ENCODE data around the gene SECISBP2L. TPM values are rescaled to one million over a fixed set of nuclear protein-coding genes. Genes with fewer than 3 reads are reported as not detected.

The SECISBP2L gene
- total RNA-seq, 1 experiment from 2014 or later, result 12.3 TPM

GRCh38 chr15:49024840-49025239 is 21.4 kb downstream of the SECISBP2L start:
- no peak for DNase-seq (ENCODE audit: low spot score)
- in situ Hi-C loops (cut with HindIII; ENCODE audit: low sequenced_read_pairs), result no loop called here

GRCh38 chr15:49023354-49023753 is 22.9 kb downstream of the SECISBP2L start:
- DNase-seq (ENCODE audit: low spot score), result no peak
- in situ Hi-C loops (cut with HindIII; ENCODE audit: low sequenced_read_pairs), result no loop called here

GRCh38 chr15:49015896-49016295 is 30.4 kb downstream of the SECISBP2L start:
- no peak for DNase-seq (ENCODE audit: low spot score)
- in situ Hi-C loops (cut with HindIII; ENCODE audit: low sequenced_read_pairs), result no loop called here

GRCh38 chr15:48999314-48999713 is 46.9 kb downstream of the SECISBP2L start:
- in situ Hi-C loops (cut with HindIII; ENCODE audit: low sequenced_read_pairs), result no loop called here
- no peak for DNase-seq (ENCODE audit: low spot score)

- DNase-seq (ENCODE audit: low spot score), result no peak
- in situ Hi-C loops (cut with HindIII; ENCODE audit: low sequenced_read_pairs), result no loop called here
These were observed 50.0 kb downstream of the SECISBP2L start for GRCh38 chr15:48996276-48996675.

- in situ Hi-C loops (cut with HindIII; ENCODE audit: low sequenced_read_pairs), result no loop called here
- DNase-seq (ENCODE audit: low spot score), result no peak
These were observed 52.9 kb downstream of the SECISBP2L start for GRCh38 chr15:48993380-48993779.

- in situ Hi-C loops (cut with HindIII; ENCODE audit: low sequenced_read_pairs), result no loop called here
- DNase-seq (ENCODE audit: low spot score), result no peak
These were observed 53.7 kb downstream of the SECISBP2L start for GRCh38 chr15:48992545-48992944.

- DNase-seq (ENCODE audit: low spot score), result no peak
- in situ Hi-C loops (cut with HindIII; ENCODE audit: low sequenced_read_pairs), result no loop called here
These were observed 54.1 kb downstream of the SECISBP2L start for GRCh38 chr15:48992096-48992495.

- no peak for DNase-seq (ENCODE audit: low spot score)
- in situ Hi-C loops (cut with HindIII; ENCODE audit: low sequenced_read_pairs), result no loop called here
These were observed 57.1 kb downstream of the SECISBP2L start for GRCh38 chr15:48989170-48989569.

- in situ Hi-C loops (cut with HindIII; ENCODE audit: low sequenced_read_pairs), result no loop called here
- DNase-seq (ENCODE audit: low spot score), result no peak
These were observed 59.1 kb downstream of the SECISBP2L start for GRCh38 chr15:48987142-48987541.

GRCh38 chr15:48986240-48986639 is 60.0 kb downstream of the SECISBP2L start:
- in situ Hi-C loops (cut with HindIII; ENCODE audit: low sequenced_read_pairs), result no loop called here
- DNase-seq (ENCODE audit: low spot score), result no peak

- no peak for DNase-seq (ENCODE audit: low spot score)
- in situ Hi-C loops (cut with HindIII; ENCODE audit: low sequenced_read_pairs), result no loop called here
These were observed 60.7 kb downstream of the SECISBP2L start for GRCh38 chr15:48985516-48985915.

- DNase-seq (ENCODE audit: low spot score), result no peak
- in situ Hi-C loops (cut with HindIII; ENCODE audit: low sequenced_read_pairs), result no loop called here
These were observed 61.4 kb downstream of the SECISBP2L start for GRCh38 chr15:48984811-48985352.

- in situ Hi-C loops (cut with HindIII; ENCODE audit: low sequenced_read_pairs), result no loop called here
- no peak for DNase-seq (ENCODE audit: low spot score)
These were observed 62.1 kb downstream of the SECISBP2L start for GRCh38 chr15:48984021-48984710.

- in situ Hi-C loops (cut with HindIII; ENCODE audit: low sequenced_read_pairs), result no loop called here
These were observed 62.9 kb downstream of the SECISBP2L start for GRCh38 chr15:48983300-48983699.

GRCh38 chr15:48981941-48982340 is 64.3 kb downstream of the SECISBP2L start:
- no peak for DNase-seq (ENCODE audit: low spot score)
- in situ Hi-C loops (cut with HindIII; ENCODE audit: low sequenced_read_pairs), result no loop called here

More at GRCh38 chr15:48983300-48983699, 62.9 kb downstream of the SECISBP2L start:
- DNase-seq (ENCODE audit: low spot score), result no peak

GRCh38 chr15:48978638-48979037 is 67.6 kb downstream of the SECISBP2L start:
- in situ Hi-C loops (cut with HindIII; ENCODE audit: low sequenced_read_pairs), result no loop called here
- no peak for DNase-seq (ENCODE audit: low spot score)

GRCh38 chr15:48976444-48977088 is 69.7 kb downstream of the SECISBP2L start:
- in situ Hi-C loops (cut with HindIII; ENCODE audit: low sequenced_read_pairs), result no loop called here
- no peak for DNase-seq (ENCODE audit: low spot score)

GRCh38 chr15:48975472-48976419 is 70.5 kb downstream of the SECISBP2L start:
- peak; percentile 82 for DNase-seq (ENCODE audit: low spot score)
- in situ Hi-C loops (cut with HindIII; ENCODE audit: low sequenced_read_pairs), result no loop called here

GRCh38 chr15:48974882-48975281 is 71.4 kb downstream of the SECISBP2L start:
- in situ Hi-C loops (cut with HindIII; ENCODE audit: low sequenced_read_pairs), result no loop called here
- peak; percentile 31 for DNase-seq (ENCODE audit: low spot score)

Measured in G401 (cell line).